Measurements from ENCODE around the gene SHC2.

SHC2 gene

GRCh38 chr19:472005-472858, 11.4 kb upstream of the SHC2 start:
- ChIA-PET CTCF (no interaction called here), POLR2A (no interaction called here)
- TF ChIP-seq FOXK2 (IDR thresholded peaks at IDR 0.05) (no peak), HDGF (IDR thresholded peaks at IDR 0.05; ENCODE audit: borderline replicate concordance) (no peak), ZNF384 (IDR thresholded peaks at IDR 0.05) (no peak), L3MBTL2 (conservative IDR thresholded peaks at IDR 0.05) (no peak), FOXA1 (IDR thresholded peaks at IDR 0.05) (no peak), ELF4 (IDR thresholded peaks at IDR 0.05) (no peak), LEF1 (IDR thresholded peaks at IDR 0.05; ENCODE audit: borderline replicate concordance) (no peak), FOXM1 (IDR thresholded peaks at IDR 0.05; ENCODE audit: borderline replicate concordance) (no peak)
- no peak for DNase-seq (ENCODE audit: extremely low spot score)

GRCh38 chr19:470701-471100, 9.9 kb upstream of the SHC2 start:
- ChIA-PET CTCF (no interaction called here), POLR2A (no interaction called here)
- DNase-seq (ENCODE audit: extremely low spot score), result no peak
- no peak for TF ChIP-seq FOXM1 (IDR thresholded peaks at IDR 0.05; ENCODE audit: borderline replicate concordance)
- TF ChIP-seq HDGF (IDR thresholded peaks at IDR 0.05; ENCODE audit: borderline replicate concordance), result no peak
- TF ChIP-seq LEF1 (IDR thresholded peaks at IDR 0.05; ENCODE audit: borderline replicate concordance), result no peak
- TF ChIP-seq PKNOX1 (IDR thresholded peaks at IDR 0.05), result no peak
- no peak for TF ChIP-seq ELF4 (IDR thresholded peaks at IDR 0.05)
- no peak for TF ChIP-seq SUZ12 (IDR thresholded peaks at IDR 0.05)
- TF ChIP-seq FOXA1 (IDR thresholded peaks at IDR 0.05), result no peak
- TF ChIP-seq CTBP1 (IDR thresholded peaks at IDR 0.05; ENCODE audit: borderline replicate concordance), result no peak
- no peak for TF ChIP-seq BHLHE40 (IDR thresholded peaks at IDR 0.05; ENCODE audit: borderline replicate concordance)
- no peak for TF ChIP-seq L3MBTL2 (conservative IDR thresholded peaks at IDR 0.05)
- TF ChIP-seq FOXK2 (IDR thresholded peaks at IDR 0.05), result no peak
- TF ChIP-seq ARNT (IDR thresholded peaks at IDR 0.05), result no peak
- no peak for TF ChIP-seq NFRKB (IDR thresholded peaks at IDR 0.05)
- no peak for TF ChIP-seq TARDBP (IDR thresholded peaks at IDR 0.05)
- TF ChIP-seq ZNF384 (IDR thresholded peaks at IDR 0.05), result no peak
- TF ChIP-seq SP1 (IDR thresholded peaks at IDR 0.05), result no peak

- CTCF ChIA-PET, result no interaction called here
- DNase-seq (ENCODE audit: extremely low spot score), result no peak
These were observed 9.0 kb upstream of the SHC2 start for GRCh38 chr19:469833-470232.

GRCh38 chr19:468587-469256, 7.9 kb upstream of the SHC2 start:
- CTCF ChIA-PET, result no interaction called here
- POLR2A ChIA-PET, result interaction anchor here (1.4 kb wide), 1 partner anchor 11 kb away, joined by 3 read pairs; no protein-coding TSS in a partner anchor
- TF ChIP-seq ELF4 (IDR thresholded peaks at IDR 0.05) (no peak), FOXK2 (IDR thresholded peaks at IDR 0.05) (no peak), CTBP1 (IDR thresholded peaks at IDR 0.05; ENCODE audit: borderline replicate concordance) (no peak), SP1 (IDR thresholded peaks at IDR 0.05) (no peak), ARNT (IDR thresholded peaks at IDR 0.05) (no peak), FOXM1 (IDR thresholded peaks at IDR 0.05; ENCODE audit: borderline replicate concordance) (no peak), ZNF384 (IDR thresholded peaks at IDR 0.05) (no peak), NFRKB (IDR thresholded peaks at IDR 0.05) (no peak), PKNOX1 (IDR thresholded peaks at IDR 0.05) (no peak), FOXA1 (IDR thresholded peaks at IDR 0.05) (no peak), SUZ12 (IDR thresholded peaks at IDR 0.05) (no peak), BHLHE40 (IDR thresholded peaks at IDR 0.05; ENCODE audit: borderline replicate concordance) (no peak), TARDBP (IDR thresholded peaks at IDR 0.05) (no peak)
- DNase-seq (ENCODE audit: extremely low spot score), result no peak

More at GRCh38 chr19:469833-470232, 9.0 kb upstream of the SHC2 start:
- no peak for TF ChIP-seq ARNT (IDR thresholded peaks at IDR 0.05)
- TF ChIP-seq TARDBP (IDR thresholded peaks at IDR 0.05), result no peak
- TF ChIP-seq ELF4 (IDR thresholded peaks at IDR 0.05), result no peak
- no peak for TF ChIP-seq FOXM1 (IDR thresholded peaks at IDR 0.05; ENCODE audit: borderline replicate concordance)
- no peak for TF ChIP-seq LEF1 (IDR thresholded peaks at IDR 0.05; ENCODE audit: borderline replicate concordance)
- no peak for TF ChIP-seq PKNOX1 (IDR thresholded peaks at IDR 0.05)
- TF ChIP-seq FOXK2 (IDR thresholded peaks at IDR 0.05), result no peak
- no peak for TF ChIP-seq CTBP1 (IDR thresholded peaks at IDR 0.05; ENCODE audit: borderline replicate concordance)
- no peak for TF ChIP-seq ZNF384 (IDR thresholded peaks at IDR 0.05)
- no peak for TF ChIP-seq HDGF (IDR thresholded peaks at IDR 0.05; ENCODE audit: borderline replicate concordance)
- TF ChIP-seq NFRKB (IDR thresholded peaks at IDR 0.05), result no peak
- TF ChIP-seq L3MBTL2 (conservative IDR thresholded peaks at IDR 0.05), result no peak
- TF ChIP-seq FOXA1 (IDR thresholded peaks at IDR 0.05), result no peak
- no peak for TF ChIP-seq BHLHE40 (IDR thresholded peaks at IDR 0.05; ENCODE audit: borderline replicate concordance)
- no peak for TF ChIP-seq SUZ12 (IDR thresholded peaks at IDR 0.05)
- POLR2A ChIA-PET, result no interaction called here

GRCh38 chr19:467554-467953, 6.7 kb upstream of the SHC2 start:
- no peak for DNase-seq (ENCODE audit: extremely low spot score)
- TF ChIP-seq SUZ12 (IDR thresholded peaks at IDR 0.05) (no peak), LEF1 (IDR thresholded peaks at IDR 0.05; ENCODE audit: borderline replicate concordance) (no peak), SP1 (IDR thresholded peaks at IDR 0.05) (no peak), NFRKB (IDR thresholded peaks at IDR 0.05) (no peak)
- ChIA-PET POLR2A (interaction anchor here (1.4 kb wide), 1 partner anchor 13 kb away, joined by 3 read pairs; no protein-coding TSS in a partner anchor), CTCF (no interaction called here)
